H9 (cell line): ENCODE measurements around the gene MTF1. TPM values are rescaled to one million over a fixed set of nuclear protein-coding genes. Genes with fewer than 3 reads are reported as not detected.

Experiments
- DNase-seq: peaks from one replicate; pipeline ENCODE4 v3.0.0-alpha.2; 2017
- H2AFZ ChIP-seq: one replicate; pipeline ENCODE4 v1.6.1; 2013; ENCODE audit warnings: mild to moderate bottlenecking, low read length, control low read depth, moderate library complexity
- H2AK5ac ChIP-seq: 2 replicates; pipeline ENCODE4 v1.6.1; 2013; ENCODE audit warnings: low read length, control low read depth, mixed read lengths; ENCODE audit not compliant: insufficient read length
- H2BK120ac ChIP-seq: one replicate; pipeline ENCODE4 v1.6.1; 2013; ENCODE audit warnings: low read depth, mild to moderate bottlenecking, low read length, control low read depth, inconsistent platforms; ENCODE audit not compliant: poor library complexity, severe bottlenecking
- H2BK12ac ChIP-seq: 2 replicates; pipeline ENCODE4 v1.6.1; 2013; ENCODE audit warnings: low read length, control low read depth, mixed read lengths, low read depth; ENCODE audit not compliant: insufficient read length
- H2BK15ac ChIP-seq: 2 replicates; pipeline ENCODE4 v1.6.1; 2013; ENCODE audit warnings: low read depth, low read length, control low read depth
- H2BK20ac ChIP-seq: one replicate; pipeline ENCODE4 v1.6.1; 2013; ENCODE audit warnings: low read depth, mild to moderate bottlenecking, low read length, control low read depth, inconsistent platforms; ENCODE audit not compliant: poor library complexity, severe bottlenecking
- H2BK5ac ChIP-seq: 2 replicates; pipeline ENCODE4 v1.6.1; 2013; ENCODE audit warnings: low read length, control low read depth, mixed read lengths; ENCODE audit not compliant: insufficient read length
- H3K14ac ChIP-seq: 2 replicates; pipeline ENCODE4 v1.6.1; 2013; ENCODE audit warnings: low read length, control low read depth; ENCODE audit not compliant: insufficient read depth
- H3K18ac ChIP-seq: 2 replicates; pipeline ENCODE4 v1.6.1; 2013; ENCODE audit warnings: low read depth, mild to moderate bottlenecking, mixed read lengths, low read length, control low read depth; ENCODE audit not compliant: insufficient read length
- H3K23ac ChIP-seq: 2 replicates; pipeline ENCODE4 v1.6.1; 2013; ENCODE audit warnings: low read length, control low read depth, mixed read lengths, low read depth; ENCODE audit not compliant: insufficient read length
- H3K23me2 ChIP-seq: 2 replicates; pipeline ENCODE4 v1.6.1; 2013; ENCODE audit warnings: low read depth, mild to moderate bottlenecking, mixed read lengths, low read length, control low read depth; ENCODE audit not compliant: insufficient read length, poor library complexity, severe bottlenecking
- H3K27ac ChIP-seq: 2 replicates; pipeline ENCODE4 v1.5.1; 2013; ENCODE audit warnings: low read length, control low read depth, mixed read lengths, low read depth; ENCODE audit not compliant: insufficient read length
- H3K27me3 ChIP-seq: 2 replicates; pipeline ENCODE4 v1.6.1; 2013; ENCODE audit warnings: low read length, control low read depth, inconsistent platforms; ENCODE audit not compliant: insufficient read depth
- H3K4ac ChIP-seq: 2 replicates; pipeline ENCODE4 v1.6.1; 2013; ENCODE audit warnings: low read depth, mild to moderate bottlenecking, control low read depth, inconsistent platforms, low read length, moderate library complexity
- H3K4me1 ChIP-seq: 2 replicates; pipeline ENCODE4 v1.6.1; 2013; ENCODE audit warnings: low read length, control low read depth, inconsistent platforms; ENCODE audit not compliant: insufficient read depth
- H3K4me2 ChIP-seq: 2 replicates; pipeline ENCODE4 v1.6.1; 2013; ENCODE audit warnings: low read length, control low read depth, mixed read lengths; ENCODE audit not compliant: insufficient read length, insufficient read depth
- H3K56ac ChIP-seq: 2 replicates; pipeline ENCODE4 v1.6.1; 2013; ENCODE audit warnings: low read depth, mild to moderate bottlenecking, mixed read lengths, low read length, control low read depth; ENCODE audit not compliant: insufficient read length
- H3K79me1 ChIP-seq: 2 replicates; pipeline ENCODE4 v1.6.1; 2013; ENCODE audit warnings: low read depth, mild to moderate bottlenecking, moderate library complexity, low read length, control low read depth, inconsistent platforms; ENCODE audit not compliant: insufficient read depth, poor library complexity, severe bottlenecking
- H3K79me2 ChIP-seq: 2 replicates; pipeline ENCODE4 v1.6.1; 2013; ENCODE audit warnings: low read length, control low read depth, inconsistent platforms; ENCODE audit not compliant: insufficient read depth
- H3K9ac ChIP-seq: 2 replicates; pipeline ENCODE4 v1.6.1; 2013; ENCODE audit warnings: low read length, control low read depth, mixed read lengths; ENCODE audit not compliant: insufficient read length; ENCODE audit errors: extremely low read depth
- H3K9me3 ChIP-seq: one replicate; pipeline ENCODE4 v1.6.1; 2013; ENCODE audit warnings: low read depth, low read length, inconsistent platforms; ENCODE audit not compliant: control insufficient read depth
- H3T11ph ChIP-seq: one replicate; pipeline ENCODE4 v1.6.1; 2013; ENCODE audit warnings: mild to moderate bottlenecking, low read length, control low read depth, inconsistent platforms
- H4K20me1 ChIP-seq: one replicate; pipeline ENCODE4 v1.6.1; 2013; ENCODE audit not compliant: control insufficient read depth, insufficient read length, insufficient read depth
- H4K5ac ChIP-seq: 2 replicates; pipeline ENCODE4 v1.6.1; 2013; ENCODE audit warnings: low read depth, mild to moderate bottlenecking, mixed read lengths, low read length, control low read depth; ENCODE audit not compliant: insufficient read length
- H4K8ac ChIP-seq: replicated peaks from 2 replicates; pipeline ENCODE4 v1.6.1; 2013; ENCODE audit warnings: low read length, control low read depth, mixed read lengths, low read depth; ENCODE audit not compliant: insufficient read length
- H4K91ac ChIP-seq: 2 replicates; pipeline ENCODE4 v1.6.1; 2013; ENCODE audit warnings: low read depth, mild to moderate bottlenecking, moderate library complexity, mixed read lengths, low read length, control low read depth; ENCODE audit not compliant: insufficient read length
- H3K27ac Mint-ChIP-seq, 3 experiments: 2 replicates in 2 of 3; 3 replicates in 1 of 3; pipeline ENCODE4 v1.8.0; 2020 to 2021; ENCODE audit warnings: mixed read lengths in 3 of 3, mild to moderate bottlenecking in 1 of 3, moderate library complexity in 1 of 3
- H3K27me3 Mint-ChIP-seq: 2 replicates; pipeline ENCODE4 v1.8.0; 2021; ENCODE audit warnings: low read depth, mild to moderate bottlenecking, moderate library complexity, mixed read lengths
- H3K36me3 Mint-ChIP-seq, 3 experiments: 2 replicates in 2 of 3; 3 replicates in 1 of 3; pipeline ENCODE4 v1.8.0; 2020 to 2021; ENCODE audit warnings: low read depth in 3 of 3, mixed read lengths in 3 of 3; ENCODE audit not compliant: insufficient read depth in 1 of 3
- H3K4me1 Mint-ChIP-seq, 2 experiments: 2 replicates each; pipeline ENCODE4 v1.8.0; 2020; ENCODE audit warnings: mixed read lengths in 2 of 2
- H3K4me3 Mint-ChIP-seq, 2 experiments: 2 replicates in 1 of 2; 3 replicates in 1 of 2; pipeline ENCODE4 v1.8.0; 2020 to 2021; ENCODE audit warnings: mild to moderate bottlenecking in 2 of 2, mixed read lengths in 2 of 2, moderate library complexity in 1 of 2
- H3K9me3 Mint-ChIP-seq, 2 experiments: 2 replicates in 1 of 2; 3 replicates in 1 of 2; pipeline ENCODE4 v1.8.0; 2020; ENCODE audit warnings: mild to moderate bottlenecking in 2 of 2, mixed read lengths in 2 of 2, moderate library complexity in 1 of 2
- WGBS: extraction: QIAGEN DNeasy Blood & Tissue Kit; methylation state at CpG from one replicate; pipeline ENCODE4 v1.1.7; 2013; ENCODE audit warnings: missing lambda C conversion rate, low lambda C conversion rate, mixed read lengths; ENCODE audit not compliant: insufficient read length; ENCODE audit errors: extremely low coverage; 5-methylcytosine and 5-hydroxymethylcytosine counted together
- total RNA-seq: library from RNA; stranded (reverse); gene quantifications from 2 replicates; pipeline ENCODE4 v1.2.1, GENCODE V29; 2021
- TF ChIP-seq, protein P1 (sequence below): fragments of 200-600 bp; sonication (generic); conservative IDR thresholded peaks from 3 replicates; pipeline ENCODE4 v1.8.0; 2021; ENCODE audit warnings: antibody characterized with exemption, mild to moderate bottlenecking

Gene MTF1
- total RNA-seq, 1 experiment from 2014 or later = 17.0 TPM

DNA sequence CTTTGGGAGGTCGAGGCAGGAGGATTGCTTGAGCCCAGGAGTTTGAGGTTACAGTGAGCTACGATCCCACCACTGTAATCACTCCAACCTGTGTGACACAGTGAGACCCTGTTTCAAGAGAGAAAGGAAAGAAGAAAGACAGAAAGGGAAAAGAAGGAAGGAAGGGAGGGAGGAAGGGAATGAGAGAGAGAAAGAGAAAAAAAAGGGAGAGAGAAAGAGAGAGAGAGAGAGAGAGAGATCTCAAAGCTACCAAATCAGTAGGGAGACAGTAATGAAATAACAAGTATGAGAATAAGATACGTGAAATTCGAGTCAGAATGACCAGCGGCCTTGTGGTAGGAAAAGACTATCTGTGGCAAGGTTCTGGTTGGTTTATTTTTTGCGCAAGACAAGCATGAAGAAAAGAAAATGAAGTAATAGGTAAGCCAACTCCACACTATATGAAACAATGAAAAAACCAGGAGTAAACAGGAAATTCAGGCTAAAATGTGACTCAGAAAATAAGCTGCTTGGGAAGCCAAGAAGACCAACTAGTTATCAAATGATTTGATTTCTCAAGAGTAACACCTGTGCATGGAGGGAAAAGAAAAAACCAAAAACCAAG lies 8.9 kb downstream of the MTF1 start:
- H3K4me1 ChIP-seq = no peaks in the 10 kb centered on the region
- Mint-ChIP-seq H3K27ac (no peak overlapping the region), H3K27me3 (no peaks in the 10 kb centered on the region), H3K36me3 (peaks cover 1 to 13% (median 4%) of the 10 kb centered on the region in 3 experiments; a peak in 4 of 7 replicates), H3K4me3 (no peak overlapping the region), H3K9me3 (no peaks in the 10 kb centered on the region), H3K4me1 (no peaks in the 10 kb centered on the region)
- H4K91ac ChIP-seq = no peak overlapping the region
- H3K27ac ChIP-seq = no peak overlapping the region
- no peak overlapping the region for H3K4me2 ChIP-seq
- H3K79me2 ChIP-seq = peaks cover 2% of the 10 kb centered on the region; the same call in 1 of the 2 replicates
- H3K18ac ChIP-seq = no peak overlapping the region
- TF ChIP-seq, protein P1, sequence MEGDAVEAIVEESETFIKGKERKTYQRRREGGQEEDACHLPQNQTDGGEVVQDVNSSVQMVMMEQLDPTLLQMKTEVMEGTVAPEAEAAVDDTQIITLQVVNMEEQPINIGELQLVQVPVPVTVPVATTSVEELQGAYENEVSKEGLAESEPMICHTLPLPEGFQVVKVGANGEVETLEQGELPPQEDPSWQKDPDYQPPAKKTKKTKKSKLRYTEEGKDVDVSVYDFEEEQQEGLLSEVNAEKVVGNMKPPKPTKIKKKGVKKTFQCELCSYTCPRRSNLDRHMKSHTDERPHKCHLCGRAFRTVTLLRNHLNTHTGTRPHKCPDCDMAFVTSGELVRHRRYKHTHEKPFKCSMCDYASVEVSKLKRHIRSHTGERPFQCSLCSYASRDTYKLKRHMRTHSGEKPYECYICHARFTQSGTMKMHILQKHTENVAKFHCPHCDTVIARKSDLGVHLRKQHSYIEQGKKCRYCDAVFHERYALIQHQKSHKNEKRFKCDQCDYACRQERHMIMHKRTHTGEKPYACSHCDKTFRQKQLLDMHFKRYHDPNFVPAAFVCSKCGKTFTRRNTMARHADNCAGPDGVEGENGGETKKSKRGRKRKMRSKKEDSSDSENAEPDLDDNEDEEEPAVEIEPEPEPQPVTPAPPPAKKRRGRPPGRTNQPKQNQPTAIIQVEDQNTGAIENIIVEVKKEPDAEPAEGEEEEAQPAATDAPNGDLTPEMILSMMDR = no peak
- H3K23me2 ChIP-seq = no peaks in the 10 kb centered on the region
- H4K5ac ChIP-seq = no peak overlapping the region
- no peak overlapping the region for H4K8ac ChIP-seq
- H2BK12ac ChIP-seq = no peak overlapping the region
- H3K9ac ChIP-seq = no peak overlapping the region
- H3K4ac ChIP-seq = no peak overlapping the region
- H3T11ph ChIP-seq = no peak overlapping the region
- no peak overlapping the region for H2AK5ac ChIP-seq
- H2BK5ac ChIP-seq = no peak overlapping the region
- no peaks in the 10 kb centered on the region for H3K27me3 ChIP-seq
- peaks cover 8% of the 10 kb centered on the region for H3K79me1 ChIP-seq
- H3K9me3 ChIP-seq = no peaks in the 10 kb centered on the region
- no peak overlapping the region for H3K56ac ChIP-seq
- H2BK15ac ChIP-seq = no peak overlapping the region
- no CpG with 5 or more reads among the region's 6 CpGs for WGBS
- no peak overlapping the region for H2BK120ac ChIP-seq
- H2BK20ac ChIP-seq = no peak overlapping the region
- DNase-seq = no peak
- no peak overlapping the region for H3K23ac ChIP-seq
- no peak overlapping the region for H2AFZ ChIP-seq
- no peaks in the 10 kb centered on the region for H4K20me1 ChIP-seq
- H3K14ac ChIP-seq = no peak overlapping the region
